GM23338 (cell line): Measurements from ENCODE around the gene ATXN2. TPM values are rescaled to one million over a fixed set of nuclear protein-coding genes. Genes with fewer than 3 reads are reported as not detected.
"Not testable (repeated sequence)": the region's sequence is repeated elsewhere in the genome, so short reads cannot be mapped to it uniquely, and the experiment has no call there.

ENCODE experiments used
- ATAC-seq: fragments of 200-7000 bp; cut with Tn5 transposase; 3 replicates; pipeline ENCODE4 v1.9.1; 2020
- DNase-seq: peaks from one replicate; pipeline ENCODE4 v3.0.0-alpha.2; 2015; ENCODE audit warnings: low spot score
- H2AFZ ChIP-seq: fragments of 200-600 bp; sonication (generic); 2 replicates; pipeline ENCODE4 v1.8.0; 2016; ENCODE audit warnings: antibody characterized with exemption, mild to moderate bottlenecking, moderate library complexity
- H3F3A ChIP-seq: fragments of 200-600 bp; sonication (generic); replicated peaks from 2 replicates; pipeline ENCODE4 v1.8.0; 2017; ENCODE audit warnings: antibody characterized with exemption, mixed run types, low read depth
- H3K27ac ChIP-seq: fragments of 200-600 bp; sonication (generic); 2 replicates; pipeline ENCODE4 v1.6.1; 2016; ENCODE audit warnings: low read depth
- H3K27me3 ChIP-seq: fragments of 200-600 bp; sonication (generic); 2 replicates; pipeline ENCODE4 v1.8.0; 2016; ENCODE audit warnings: mild to moderate bottlenecking, mixed run types, moderate library complexity; ENCODE audit not compliant: insufficient read depth
- H3K36me3 ChIP-seq: fragments of 200-600 bp; sonication (generic); 2 replicates; pipeline ENCODE4 v1.8.0; 2016; ENCODE audit warnings: mild to moderate bottlenecking; ENCODE audit not compliant: insufficient read depth
- H3K4me1 ChIP-seq: fragments of 200-600 bp; sonication (generic); 2 replicates; pipeline ENCODE4 v1.8.0; 2016; ENCODE audit warnings: mild to moderate bottlenecking, moderate library complexity; ENCODE audit not compliant: insufficient read depth
- H3K4me2 ChIP-seq: fragments of 200-600 bp; sonication (generic); 2 replicates; pipeline ENCODE4 v1.7.1; 2017; ENCODE audit warnings: mixed run types
- H3K4me3 ChIP-seq: fragments of 200-600 bp; sonication (generic); 2 replicates; pipeline ENCODE4 v1.6.1; 2016; ENCODE audit warnings: mixed run types
- H3K79me2 ChIP-seq: fragments of 200-600 bp; sonication (generic); replicated peaks from 2 replicates; pipeline ENCODE4 v1.8.0; 2017; ENCODE audit warnings: mild to moderate bottlenecking; ENCODE audit not compliant: insufficient read depth
- H3K9me2 ChIP-seq: fragments of 200-600 bp; sonication (generic); 2 replicates; pipeline ENCODE4 v1.8.0; 2017; ENCODE audit not compliant: insufficient read depth
- H4K20me1 ChIP-seq: fragments of 200-600 bp; sonication (generic); replicated peaks from 2 replicates; pipeline ENCODE4 v1.8.0; 2017; ENCODE audit warnings: mild to moderate bottlenecking; ENCODE audit not compliant: insufficient read depth
- H3K27ac Mint-ChIP-seq: 2 replicates; pipeline ENCODE4 v1.8.0; 2020; ENCODE audit warnings: inconsistent platforms, mild to moderate bottlenecking, moderate library complexity, mixed read lengths
- H3K27me3 Mint-ChIP-seq: 3 replicates; pipeline ENCODE4 v1.8.0; 2022; ENCODE audit warnings: low read depth, mild to moderate bottlenecking, moderate library complexity, mixed read lengths, inconsistent platforms; ENCODE audit not compliant: insufficient read depth, poor library complexity
- H3K36me3 Mint-ChIP-seq: 3 replicates; pipeline ENCODE4 v1.8.0; 2021; ENCODE audit warnings: low read depth, mild to moderate bottlenecking, inconsistent platforms, moderate library complexity, mixed read lengths
- H3K4me1 Mint-ChIP-seq: 3 replicates; pipeline ENCODE4 v1.8.0; 2020; ENCODE audit warnings: mild to moderate bottlenecking, inconsistent platforms, mixed read lengths
- H3K4me3 Mint-ChIP-seq: 3 replicates; pipeline ENCODE4 v1.8.0; 2021; ENCODE audit warnings: moderate library complexity, mild to moderate bottlenecking, inconsistent platforms, mixed read lengths
- H3K9me3 Mint-ChIP-seq: 3 replicates; pipeline ENCODE4 v1.8.0; 2020; ENCODE audit warnings: moderate library complexity, mild to moderate bottlenecking, inconsistent platforms, mixed read lengths
- CREB1 ChIP-seq: fragments of 250-450 bp; sonication (Bioruptor Pico); IDR thresholded peaks from 2 replicates; pipeline ENCODE4 v1.5.0; 2020; ENCODE audit warnings: low read depth, mild to moderate bottlenecking, moderate library complexity
- CTCF ChIP-seq, 2 experiments: fragments of 200-600 bp in 1 of 2; sonication (generic) in 1 of 2; conservative IDR thresholded peaks; 2 replicates each; pipeline versions ENCODE4 v1.5.1 to v1.6.1; 2016 to 2017; ENCODE audit warnings: antibody characterized with exemption in 2 of 2, low read depth in 2 of 2, mild to moderate bottlenecking in 2 of 2, moderate library complexity in 1 of 2
- ETS1 ChIP-seq: IDR thresholded peaks from 2 replicates; pipeline ENCODE4 v1.6.1; 2016; ENCODE audit warnings: antibody characterized with exemption
- EZH2 ChIP-seq: fragments of 200-600 bp; sonication (generic); IDR thresholded peaks from one replicate; pipeline ENCODE4 v1.8.0; 2017; ENCODE audit warnings: antibody characterized with exemption, mild to moderate bottlenecking, low read depth; ENCODE audit not compliant: unreplicated experiment
- EZH2phosphoT487 ChIP-seq: fragments of 200-600 bp; sonication (generic); IDR thresholded peaks from one replicate; pipeline ENCODE4 v1.8.1; 2018; ENCODE audit warnings: antibody characterized with exemption; ENCODE audit not compliant: unreplicated experiment
- JUNB ChIP-seq: IDR thresholded peaks from one replicate; pipeline ENCODE4 v1.6.1; 2016; ENCODE audit warnings: antibody characterized with exemption; ENCODE audit not compliant: unreplicated experiment
- POLR2AphosphoS5 ChIP-seq: IDR thresholded peaks from 2 replicates; pipeline ENCODE4 v1.6.1; 2016; ENCODE audit warnings: antibody characterized with exemption, low read depth
- REST ChIP-seq: IDR thresholded peaks from one replicate; pipeline ENCODE4 v1.6.1; 2018; ENCODE audit warnings: antibody characterized with exemption; ENCODE audit not compliant: unreplicated experiment
- STAT1 ChIP-seq: IDR thresholded peaks from one replicate; pipeline ENCODE4 v1.6.1; 2016; ENCODE audit warnings: antibody characterized with exemption; ENCODE audit not compliant: unreplicated experiment
- ZNF331 ChIP-seq: fragments of 250-450 bp; sonication (Bioruptor Pico); IDR thresholded peaks from 2 replicates; pipeline ENCODE4 v1.5.0; 2020; ENCODE audit warnings: low read depth, mild to moderate bottlenecking, moderate library complexity
- polyA plus RNA-seq: library from polyadenylated mRNA; unstranded; fragments of >200 nt; fragmentation: Nextera tagmentation; extraction: Ambion mirVana; gene quantifications from 2 replicates; pipeline ENCODE4 v1.2.1, GENCODE V29; 2016
- total RNA-seq: library from RNA; depleted of rRNA; stranded (reverse); fragments of >200 nt; shearing (Covaris generic); gene quantifications from 2 replicates; pipeline ENCODE4 v1.2.3, GENCODE V29; 2014

Gene ATXN2
- total and polyA plus RNA-seq, 2 experiments from 2014 or later, result 44.8 to 59.5 TPM

GRCh38 chr12:111460111-111460510 lies 139.0 kb downstream of the ATXN2 start:
- H3K79me2 ChIP-seq, H3K4me1 ChIP-seq, DNase-seq, H3F3A ChIP-seq, H3K4me3 Mint-ChIP-seq, H2AFZ ChIP-seq, H3K36me3 ChIP-seq, H3K4me2 ChIP-seq, H3K27me3 ChIP-seq, H3K9me2 ChIP-seq, H3K9me3 Mint-ChIP-seq, H3K4me1 Mint-ChIP-seq, H4K20me1 ChIP-seq, H3K4me3 ChIP-seq, H3K27me3 Mint-ChIP-seq, ATAC-seq, H3K27ac Mint-ChIP-seq: not testable (repeated sequence)
- peaks cover 31% of the 10 kb centered on the region for H3K36me3 Mint-ChIP-seq
- H3K27ac ChIP-seq, result 0 out of 2 replicates have a peak overlapping the region, but pooled peaks have one; percentile 74

GRCh38 chr12:111458546-111459172 lies 140.5 kb downstream of the ATXN2 start:
- H3K27me3 Mint-ChIP-seq, result peaks cover 8% of the 10 kb centered on the region
- peaks cover 7% of the 10 kb centered on the region; the same call in 1 of the 2 replicates for H4K20me1 ChIP-seq
- no peaks in the 10 kb centered on the region for H3K4me1 ChIP-seq
- H3K4me3 ChIP-seq, result no peak overlapping the region
- no peaks in the 10 kb centered on the region for H3K9me2 ChIP-seq
- H3K4me3 Mint-ChIP-seq, result no peak overlapping the region
- H2AFZ ChIP-seq, result no peak overlapping the region
- H3K36me3 ChIP-seq, result peaks cover 10% of the 10 kb centered on the region; the same call in 1 of the 2 replicates
- H3F3A ChIP-seq, result peaks cover 12% of the 10 kb centered on the region
- H3K4me2 ChIP-seq, result no peak overlapping the region
- peak overlapping the region; percentile 38; the same call in 1 of the 2 replicates for H3K27ac Mint-ChIP-seq
- TF ChIP-seq ETS1, result no peak
- no peak for TF ChIP-seq EZH2phosphoT487
- TF ChIP-seq EZH2, result no peak
- no peak for TF ChIP-seq STAT1
- TF ChIP-seq CREB1 (CRISPR knock-in tag), result no peak
- TF ChIP-seq POLR2AphosphoS5, result no peak
- peak overlapping the region; percentile 52; the same call in 1 of the 2 replicates for H3K27ac ChIP-seq
- no peaks in the 10 kb centered on the region; the same call in 2 of the 3 replicates for H3K4me1 Mint-ChIP-seq
- ATAC-seq (no peak), DNase-seq (no peak)
- no peaks in the 10 kb centered on the region for H3K9me3 Mint-ChIP-seq
- H3K36me3 Mint-ChIP-seq, result peaks cover 34% of the 10 kb centered on the region
- no peaks in the 10 kb centered on the region for H3K27me3 ChIP-seq
- no peaks in the 10 kb centered on the region for H3K79me2 ChIP-seq

- peaks cover 10% of the 10 kb centered on the region; the same call in 1 of the 2 replicates for H3K36me3 ChIP-seq
- no peaks in the 10 kb centered on the region; the same call in 1 of the 2 replicates for H4K20me1 ChIP-seq
- H3K4me1 ChIP-seq, result no peaks in the 10 kb centered on the region
- no peaks in the 10 kb centered on the region for H3K27me3 ChIP-seq
- Mint-ChIP-seq H3K9me3 (no peaks in the 10 kb centered on the region), H3K4me1 (no peaks in the 10 kb centered on the region; the same call in 2 of the 3 replicates), H3K27ac (no peak overlapping the region), H3K4me3 (no peak overlapping the region), H3K36me3 (peaks cover 32% of the 10 kb centered on the region), H3K27me3 (peaks cover 9% of the 10 kb centered on the region)
- DNase-seq, result no peak
- H3K4me2 ChIP-seq, result no peak overlapping the region
- peaks cover 19% of the 10 kb centered on the region for H3F3A ChIP-seq
- no peak overlapping the region for H2AFZ ChIP-seq
- H3K9me2 ChIP-seq, result no peaks in the 10 kb centered on the region
- H3K79me2 ChIP-seq, result no peaks in the 10 kb centered on the region
- no peak overlapping the region for H3K27ac ChIP-seq
- no peak for ATAC-seq
- H3K4me3 ChIP-seq, result no peak overlapping the region
- no peak for TF ChIP-seq ZNF331 (CRISPR knock-in tag)
- TF ChIP-seq JUNB, result no peak
- TF ChIP-seq CTCF (conservative IDR thresholded peaks at IDR 0.05; ENCODE audit: low read depth in 2 of 2), result no peak
- no peak for TF ChIP-seq REST
- TF ChIP-seq CREB1 (CRISPR knock-in tag), result no peak
Measured at GRCh38 chr12:111457577-111457976, 141.5 kb downstream of the ATXN2 start.
